Measurements from ENCODE around the gene SLC25A27. TPM values are rescaled to one million over a fixed set of nuclear protein-coding genes. Genes with fewer than 3 reads are reported as not detected.

Gene SLC25A27
- total and polyA plus RNA-seq, 2 of the 4 experiments (the other 2 are of a cell fraction) = 1.3 TPM; not detected in 1

GRCh38 chr6:46651006-46651405 is 1.8 kb upstream of the SLC25A27 start:
- Histone ChIP-seq H4K20me1 (ENCODE audit: insufficient read depth, low read length) (no peaks in the 10 kb centered on the region), H3K18ac (ENCODE audit: low read depth, low read length) (no peak overlapping the region), H3K4me1 (ENCODE audit: control insufficient read depth, insufficient read depth, low read length) (no peaks in the 10 kb centered on the region), H3K4me3 (ENCODE audit: insufficient read depth, low read depth, low read length) (no peak overlapping the region), H3K4ac (ENCODE audit: low read depth, low read length) (no peak overlapping the region), H3K4me2 (ENCODE audit: low read depth, low read length) (no peak overlapping the region), H3K9ac (ENCODE audit: low read depth, low read length) (no peak overlapping the region), H2AK5ac (ENCODE audit: low read depth, low read length) (no peak overlapping the region), H2AFZ (replicated peaks; ENCODE audit: low read length, poor library complexity) (no peak overlapping the region), H3K27me3 (ENCODE audit: control insufficient read depth, insufficient read depth, low read length) (no peaks in the 10 kb centered on the region), H3K36me3 (ENCODE audit: control insufficient read depth, insufficient read depth, low read length) (no peaks in the 10 kb centered on the region), H3K9me3 (ENCODE audit: control insufficient read depth, insufficient read depth, low read length) (no peaks in the 10 kb centered on the region), H3K23ac (ENCODE audit: low read depth, low read length) (no peak overlapping the region), H4K5ac (ENCODE audit: low read depth, low read length) (no peak overlapping the region), H2BK20ac (ENCODE audit: low read depth, low read length) (no peak overlapping the region), H3K9me1 (ENCODE audit: insufficient read depth, low read length) (no peaks in the 10 kb centered on the region), H2AK9ac (replicated peaks; ENCODE audit: low read depth, low read length, poor library complexity) (no peak overlapping the region), H4K91ac (ENCODE audit: insufficient read depth, low read depth, low read length) (no peak overlapping the region), H3K14ac (replicated peaks; ENCODE audit: low read depth, low read length) (no peak overlapping the region), H2BK15ac (ENCODE audit: low read depth, low read length) (no peak overlapping the region), H2BK5ac (ENCODE audit: low read depth, low read length, poor library complexity, severe bottlenecking) (no peak overlapping the region), H3K27ac (ENCODE audit: insufficient read depth, low read length) (no peak overlapping the region), H2BK120ac (ENCODE audit: low read depth, low read length) (no peak overlapping the region), H3K79me1 (ENCODE audit: low read depth in 1 of 2, low read length in 2 of 2) (no peaks in the 10 kb centered on the region), H3K56ac (ENCODE audit: extremely low read depth, insufficient read depth, low read length) (no peak overlapping the region), H4K8ac (ENCODE audit: low read depth in 2 of 2, low read length in 2 of 2) (no peak overlapping the region)
- BruUV-seq (replicated peaks) = no TSS peak
- DNase-seq (peak; percentile 2), ATAC-seq (ENCODE audit: low read depth) (no peak)
- POLR2A ChIA-PET (ENCODE audit: unreplicated experiment) = no interaction called here
- dilution Hi-C loops (cut with HindIII; ENCODE audit: low sequenced_read_pairs, unreplicated experiment) (no loop called here), in situ Hi-C loops (cut with MboI; ENCODE audit: low sequenced_read_pairs) (no loop called here), intact Hi-C loops (cut with micrococcal nuclease) (no loop called here)
- WGBS, 2 experiments (ENCODE audit: extremely low coverage in 2 of 2, insufficient read length in 1 of 2) = no CpG with 5 or more reads among the region's 1 CpG
- no peak for TF ChIP-seq NFE2L2 (IDR thresholded peaks at IDR 0.05; ENCODE audit: low read depth, low read length)
- TF ChIP-seq MAFK (IDR thresholded peaks at IDR 0.05; ENCODE audit: low read depth, low read length) = no peak
- no peak for TF ChIP-seq RCOR1 (IDR thresholded peaks at IDR 0.05; ENCODE audit: insufficient replicate concordance, low read length)
- no peak for TF ChIP-seq FOS (IDR thresholded peaks at IDR 0.05; ENCODE audit: low read depth, low read length)
- TF ChIP-seq MXI1 (IDR thresholded peaks at IDR 0.05; ENCODE audit: borderline replicate concordance, low read depth, low read length) = no peak
- no peak for TF ChIP-seq ELK1 (IDR thresholded peaks at IDR 0.05; ENCODE audit: borderline replicate concordance, low read depth, low read length)
- TF ChIP-seq RAD21 (IDR thresholded peaks at IDR 0.05; ENCODE audit: low read length) = no peak
- TF ChIP-seq SMC3 (IDR thresholded peaks at IDR 0.05; ENCODE audit: low read depth, low read length) = no peak
- TF ChIP-seq, protein P1, sequence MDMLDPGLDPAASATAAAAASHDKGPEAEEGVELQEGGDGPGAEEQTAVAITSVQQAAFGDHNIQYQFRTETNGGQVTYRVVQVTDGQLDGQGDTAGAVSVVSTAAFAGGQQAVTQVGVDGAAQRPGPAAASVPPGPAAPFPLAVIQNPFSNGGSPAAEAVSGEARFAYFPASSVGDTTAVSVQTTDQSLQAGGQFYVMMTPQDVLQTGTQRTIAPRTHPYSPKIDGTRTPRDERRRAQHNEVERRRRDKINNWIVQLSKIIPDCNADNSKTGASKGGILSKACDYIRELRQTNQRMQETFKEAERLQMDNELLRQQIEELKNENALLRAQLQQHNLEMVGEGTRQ (IDR thresholded peaks at IDR 0.05; ENCODE audit: low read depth, low read length) = no peak
- no peak for TF ChIP-seq RFX5 (IDR thresholded peaks at IDR 0.05; ENCODE audit: low read depth, low read length)
- TF ChIP-seq, protein P2, sequence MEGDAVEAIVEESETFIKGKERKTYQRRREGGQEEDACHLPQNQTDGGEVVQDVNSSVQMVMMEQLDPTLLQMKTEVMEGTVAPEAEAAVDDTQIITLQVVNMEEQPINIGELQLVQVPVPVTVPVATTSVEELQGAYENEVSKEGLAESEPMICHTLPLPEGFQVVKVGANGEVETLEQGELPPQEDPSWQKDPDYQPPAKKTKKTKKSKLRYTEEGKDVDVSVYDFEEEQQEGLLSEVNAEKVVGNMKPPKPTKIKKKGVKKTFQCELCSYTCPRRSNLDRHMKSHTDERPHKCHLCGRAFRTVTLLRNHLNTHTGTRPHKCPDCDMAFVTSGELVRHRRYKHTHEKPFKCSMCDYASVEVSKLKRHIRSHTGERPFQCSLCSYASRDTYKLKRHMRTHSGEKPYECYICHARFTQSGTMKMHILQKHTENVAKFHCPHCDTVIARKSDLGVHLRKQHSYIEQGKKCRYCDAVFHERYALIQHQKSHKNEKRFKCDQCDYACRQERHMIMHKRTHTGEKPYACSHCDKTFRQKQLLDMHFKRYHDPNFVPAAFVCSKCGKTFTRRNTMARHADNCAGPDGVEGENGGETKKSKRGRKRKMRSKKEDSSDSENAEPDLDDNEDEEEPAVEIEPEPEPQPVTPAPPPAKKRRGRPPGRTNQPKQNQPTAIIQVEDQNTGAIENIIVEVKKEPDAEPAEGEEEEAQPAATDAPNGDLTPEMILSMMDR (conservative IDR thresholded peaks at IDR 0.05; ENCODE audit: low read depth, low read length) = no peak
- TF ChIP-seq POLR2A (IDR thresholded peaks at IDR 0.05; ENCODE audit: low read depth, low read length) = no peak
- CTCF ChIA-PET = no interaction called here

All from IMR-90 (cell line).